GM18508 (cell line): ENCODE results near the gene FTH1.
"Not testable (repeated sequence)": the region's sequence is repeated elsewhere in the genome, so short reads cannot be mapped to it uniquely, and the experiment has no call there.

Experiments
- ATAC-seq: cut with Tn5 transposase; IDR thresholded peaks from one replicate; pipeline ENCODE4 v1.9.1; 2021; ENCODE audit warnings: moderate number of reproducible peaks; ENCODE audit not compliant: insufficient read depth, unreplicated experiment

Gene FTH1

DNA sequence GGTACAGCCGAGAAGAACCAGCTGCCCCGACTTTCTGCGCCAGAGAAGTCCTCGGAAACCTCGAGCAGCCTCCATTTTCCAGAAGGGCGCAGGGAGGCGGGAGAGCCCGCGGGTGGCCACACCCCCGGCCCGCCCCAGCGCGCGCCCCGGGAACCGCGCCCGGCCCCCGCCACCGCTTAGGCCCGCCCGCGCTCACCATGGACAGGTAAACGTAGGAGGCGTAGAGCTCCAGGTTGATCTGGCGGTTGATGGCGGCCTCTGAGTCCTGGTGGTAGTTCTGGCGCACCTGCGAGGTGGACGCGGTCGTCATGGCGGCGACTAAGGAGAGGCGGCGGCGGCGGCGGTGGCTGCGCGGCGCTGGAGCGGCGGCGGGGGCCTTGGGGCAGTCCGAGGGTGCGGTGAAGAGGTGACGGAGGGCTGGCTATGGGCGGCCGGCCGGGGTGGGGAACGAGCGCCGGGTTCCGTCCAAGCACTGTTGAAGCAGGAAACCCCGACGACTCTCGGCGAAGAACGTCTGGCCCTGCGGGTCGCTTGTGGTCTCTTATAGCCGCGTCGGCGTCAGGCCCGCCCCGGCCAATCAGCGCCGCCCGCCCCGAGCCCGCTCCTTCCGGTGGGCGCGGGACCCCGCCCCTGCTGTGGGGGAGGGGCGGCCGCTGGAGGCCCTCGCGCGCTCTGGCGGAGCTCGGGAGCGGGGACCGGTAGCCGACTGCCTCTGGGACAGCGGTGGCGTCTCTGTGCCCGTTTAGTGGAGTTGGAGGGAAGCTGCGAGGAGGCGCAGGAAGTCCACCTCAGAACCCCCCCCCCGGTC lies at the start of gene FTH1:
FTH1 (minus strand) TSS at position 519 of the 808 bp plus-strand sequence; CDS start at position 310, 209 bp downstream.
- ATAC-seq: no peak

DNA sequence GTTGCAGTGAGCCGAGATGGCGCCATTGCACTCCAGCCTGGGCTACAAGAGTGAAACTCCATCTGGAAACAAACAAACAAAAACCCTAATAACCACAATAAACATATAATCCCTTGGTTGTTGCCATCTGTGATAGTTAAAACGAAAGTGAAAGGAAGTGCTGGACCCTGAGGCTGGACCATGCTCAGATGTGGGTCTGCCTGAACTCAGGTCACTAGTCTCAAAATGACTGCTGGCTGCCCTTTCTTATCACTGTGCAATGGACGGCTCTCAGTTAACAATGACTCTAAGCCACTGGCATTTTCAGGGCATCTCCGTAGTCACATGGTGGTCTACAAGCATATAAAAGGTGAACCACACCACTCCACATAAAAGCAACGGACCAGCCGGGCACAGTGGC lies 48.2 kb upstream of the FTH1 start:
- ATAC-seq: no peak

DNA sequence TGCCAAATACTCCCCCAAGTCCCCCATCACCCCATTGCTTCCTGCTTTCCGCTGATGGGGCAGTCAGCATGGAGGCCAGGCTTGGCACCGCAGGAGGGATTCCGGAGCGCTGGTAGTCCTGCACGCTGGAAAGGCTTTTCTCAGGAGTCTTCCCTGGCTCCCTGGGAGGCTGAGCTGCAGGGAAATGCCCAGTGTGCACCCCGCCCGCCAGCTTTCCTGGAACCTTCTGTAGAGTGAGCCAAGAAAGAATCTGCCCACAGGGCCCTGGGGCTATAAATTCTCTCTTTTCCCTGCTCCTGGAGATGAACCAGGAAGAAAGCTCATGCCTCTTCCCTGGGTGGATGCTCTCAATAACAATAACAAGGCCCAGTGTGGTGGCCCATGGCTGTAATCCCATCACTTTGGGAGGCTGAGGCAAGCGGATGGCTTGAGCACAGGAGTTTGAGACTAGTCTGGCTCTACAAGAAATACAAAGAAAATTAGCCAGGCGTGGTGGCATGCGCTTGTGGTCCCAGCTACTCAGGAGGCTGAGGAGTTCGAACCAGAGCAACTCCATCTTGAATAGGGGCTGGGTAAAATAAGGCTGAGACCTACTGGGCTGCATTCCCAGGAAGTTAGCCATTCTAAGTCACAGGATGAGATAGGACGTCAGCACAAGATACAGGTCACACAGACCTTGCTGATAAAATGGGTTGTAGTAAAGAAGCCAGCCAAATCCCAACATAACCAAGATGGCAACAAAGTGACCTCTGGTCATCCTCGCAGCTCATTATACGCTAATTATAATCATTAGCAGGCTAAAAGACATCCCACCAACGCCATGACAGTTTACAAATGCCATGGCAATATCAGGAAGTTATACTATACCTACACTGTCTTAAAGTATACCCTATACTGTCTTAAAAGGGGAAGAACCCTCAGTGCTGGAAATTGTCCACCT lies 46.4 kb upstream of the FTH1 start:
- no peak for ATAC-seq

DNA sequence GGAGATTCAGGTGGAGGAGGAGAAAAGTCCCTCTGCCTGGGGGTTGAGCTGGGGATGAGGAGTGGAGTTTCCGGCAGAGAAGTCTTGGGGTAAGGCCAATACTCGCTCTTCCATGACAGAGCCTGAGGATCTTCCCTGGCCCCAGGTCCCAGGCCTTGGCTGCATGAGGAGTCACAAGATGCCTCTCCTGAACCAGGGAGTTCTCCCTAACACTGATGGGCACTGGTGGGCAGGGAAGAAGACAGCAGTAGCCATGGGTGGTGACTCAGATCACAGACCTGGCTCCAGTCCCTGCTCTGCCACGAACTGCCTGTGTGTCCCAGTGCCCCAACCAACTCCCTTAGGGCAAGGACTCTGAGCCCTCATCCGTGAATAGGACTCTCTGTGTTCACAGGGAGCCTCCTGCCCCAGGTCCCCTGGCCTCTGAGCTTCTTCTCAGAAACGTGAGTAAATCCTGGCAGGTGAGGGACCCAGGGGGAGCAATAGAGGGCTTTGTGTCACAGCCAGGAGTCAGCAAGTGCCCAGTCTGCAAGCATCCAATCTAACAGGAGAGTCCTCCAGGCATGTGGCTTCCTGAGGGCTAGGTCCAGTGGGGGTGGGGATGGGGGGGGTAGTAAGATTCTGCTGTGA lies 45.5 kb upstream of the FTH1 start:
- ATAC-seq: no peak

DNA sequence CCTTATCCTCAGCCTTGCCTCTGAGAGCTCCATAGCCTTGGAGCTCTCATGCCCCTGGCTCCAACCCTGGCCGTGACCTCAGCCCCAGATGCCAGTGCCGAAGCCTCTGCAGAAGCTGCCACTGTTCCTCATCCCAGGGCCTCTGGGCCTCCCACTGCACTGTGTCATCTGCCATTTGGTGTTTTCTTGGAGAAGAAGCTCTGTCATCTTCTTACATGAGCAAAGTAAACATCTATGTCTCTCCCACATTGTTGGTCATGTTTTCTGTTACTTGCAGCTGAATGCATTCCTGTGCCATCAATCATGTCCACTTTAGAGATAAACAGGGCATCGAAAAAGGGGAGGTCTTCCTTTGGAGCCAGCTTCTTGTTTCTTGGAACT lies 45.0 kb upstream of the FTH1 start:
- no peak for ATAC-seq

DNA sequence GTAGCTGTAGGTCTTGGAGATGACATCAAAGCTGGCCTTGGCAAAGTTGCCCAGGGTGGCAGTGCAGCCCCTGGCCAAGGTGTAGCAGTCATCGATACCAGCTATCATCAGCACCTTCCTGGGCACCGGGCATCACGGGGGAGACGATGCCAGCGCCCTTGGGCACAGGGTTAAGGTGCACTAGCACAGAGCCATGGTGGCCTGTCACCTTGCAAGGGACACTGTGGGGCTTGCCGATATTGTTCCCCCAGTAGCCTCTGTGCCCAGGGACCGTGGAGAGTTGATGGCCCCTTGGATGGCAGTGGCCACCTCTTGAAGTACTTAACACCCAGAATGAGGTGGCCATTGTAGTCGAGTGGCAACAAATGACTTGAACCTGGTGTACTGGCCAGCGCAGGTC lies 44.4 kb upstream of the FTH1 start:
- ATAC-seq: no peak

DNA sequence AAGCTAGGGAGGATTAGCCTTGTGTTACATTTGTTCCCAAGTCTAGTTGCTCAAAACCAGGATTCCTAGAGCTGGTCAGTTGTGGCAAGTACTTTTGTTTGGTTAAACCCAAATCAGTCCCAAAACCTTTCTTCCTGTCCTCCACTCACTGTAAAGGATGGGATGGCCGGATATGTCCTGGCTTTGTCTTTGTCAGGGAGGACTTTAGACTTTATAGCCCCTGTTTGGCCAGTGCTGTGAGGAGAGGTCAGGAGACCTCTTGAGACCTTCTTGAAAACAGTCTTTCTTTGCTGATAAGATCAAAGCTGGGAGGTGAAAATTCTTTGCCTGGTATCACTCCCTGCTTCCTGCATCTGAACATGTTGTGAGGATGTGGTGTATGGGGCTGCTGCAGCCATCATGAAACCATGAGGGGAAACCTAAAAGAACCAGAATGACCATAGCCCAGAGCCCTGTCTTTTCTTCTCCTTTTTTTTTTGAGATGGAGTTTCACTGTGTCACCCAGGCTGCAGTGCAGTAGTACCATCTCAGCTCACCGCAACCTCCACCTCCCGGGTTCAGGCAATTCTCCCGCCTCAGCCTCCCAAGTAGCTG lies 43.6 kb upstream of the FTH1 start:
- no peak for ATAC-seq

DNA sequence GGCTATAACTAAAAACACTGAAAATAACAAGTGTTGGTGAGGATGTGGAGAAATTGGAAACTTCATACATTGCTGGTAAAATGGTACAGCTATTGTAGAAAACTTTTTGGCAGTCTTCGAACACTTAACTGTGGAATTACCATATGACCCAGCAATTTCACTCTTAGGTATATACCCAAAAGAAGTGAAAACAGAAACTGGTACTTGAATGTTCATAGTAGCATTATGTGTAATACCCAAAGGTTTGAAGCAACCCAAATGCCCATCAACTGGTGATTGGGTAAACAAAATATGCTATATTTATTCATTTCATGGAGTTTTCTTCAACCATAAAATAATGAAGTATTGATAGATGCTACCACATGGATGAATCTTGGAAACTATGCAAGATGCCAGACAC lies 40.8 kb upstream of the FTH1 start:
- ATAC-seq: no peak

DNA sequence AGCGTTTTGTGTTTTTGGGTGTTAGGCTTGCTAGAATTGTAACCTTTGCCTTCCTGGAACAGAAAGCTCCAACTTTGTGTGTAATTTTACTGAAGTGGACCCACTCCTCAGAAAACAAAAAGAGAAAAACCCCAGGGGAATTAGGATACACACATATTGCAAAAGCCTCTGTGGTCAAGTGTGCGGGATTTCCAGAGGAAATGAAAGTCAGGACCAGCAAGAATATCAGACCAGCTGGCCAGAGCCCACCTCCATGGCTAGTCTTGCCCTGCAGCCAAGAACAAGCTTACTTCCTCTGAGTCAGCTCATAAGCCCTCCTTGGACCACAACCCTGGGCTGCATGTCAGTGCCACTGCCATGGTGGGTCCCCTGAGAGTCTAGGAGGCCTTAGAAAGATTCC lies 37.0 kb upstream of the FTH1 start:
- ATAC-seq: no peak

DNA sequence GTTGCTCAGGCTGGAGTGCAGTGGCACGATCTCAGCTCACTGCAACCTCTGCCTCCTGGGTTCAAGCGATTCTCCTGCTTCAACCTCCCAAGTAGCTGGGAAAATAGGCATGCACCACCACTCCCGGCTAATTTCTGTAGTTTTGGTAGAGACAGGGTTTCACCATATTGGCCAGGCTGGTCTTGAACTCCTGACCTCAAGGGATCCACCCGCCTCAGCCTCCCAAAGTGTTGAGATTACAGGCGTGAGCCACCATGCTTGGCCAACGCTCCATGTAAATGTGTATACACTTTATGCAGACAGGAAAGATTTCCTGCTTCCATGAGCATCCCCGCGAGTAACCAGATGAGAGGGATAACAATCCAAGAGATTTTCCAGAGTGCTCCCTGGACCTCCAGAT lies 34.8 kb upstream of the FTH1 start:
- not testable (repeated sequence) for ATAC-seq

DNA sequence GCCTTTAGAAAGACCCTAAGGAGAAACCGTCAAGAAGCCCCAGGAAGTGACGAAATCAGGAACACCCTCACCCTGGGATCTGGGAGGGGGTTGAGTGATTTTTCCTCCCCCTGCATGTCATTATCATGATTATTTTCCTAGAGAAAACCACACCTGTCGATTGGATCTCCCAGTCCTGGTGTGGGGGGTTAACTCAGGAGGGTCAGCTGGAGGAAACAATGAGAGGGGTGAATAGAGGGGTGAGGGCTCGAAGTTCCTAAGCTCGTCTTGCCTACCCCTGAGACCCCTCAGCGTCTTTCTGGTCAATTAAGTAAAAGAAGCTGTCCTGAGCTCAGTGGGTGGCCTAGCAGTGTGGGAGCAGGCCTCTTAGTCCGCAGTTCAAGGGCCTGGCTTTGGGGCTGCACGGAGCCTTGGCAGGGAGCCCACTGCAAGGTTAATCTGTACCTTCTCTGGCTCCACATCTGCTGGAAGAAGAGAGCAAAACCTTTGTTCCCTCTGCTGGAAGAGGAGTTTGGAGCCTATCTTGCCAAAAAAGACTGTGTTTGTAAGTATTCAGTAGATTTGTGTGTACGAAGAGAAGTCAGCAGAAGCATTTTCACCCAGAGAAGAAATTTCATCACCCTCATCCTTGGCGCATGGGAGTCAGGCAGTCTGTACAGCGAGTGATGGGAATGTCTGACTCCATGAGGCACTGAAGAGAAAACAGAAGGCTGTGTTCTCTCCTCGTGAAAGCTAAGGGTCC lies 34.2 kb upstream of the FTH1 start:
- ATAC-seq: no peak

DNA sequence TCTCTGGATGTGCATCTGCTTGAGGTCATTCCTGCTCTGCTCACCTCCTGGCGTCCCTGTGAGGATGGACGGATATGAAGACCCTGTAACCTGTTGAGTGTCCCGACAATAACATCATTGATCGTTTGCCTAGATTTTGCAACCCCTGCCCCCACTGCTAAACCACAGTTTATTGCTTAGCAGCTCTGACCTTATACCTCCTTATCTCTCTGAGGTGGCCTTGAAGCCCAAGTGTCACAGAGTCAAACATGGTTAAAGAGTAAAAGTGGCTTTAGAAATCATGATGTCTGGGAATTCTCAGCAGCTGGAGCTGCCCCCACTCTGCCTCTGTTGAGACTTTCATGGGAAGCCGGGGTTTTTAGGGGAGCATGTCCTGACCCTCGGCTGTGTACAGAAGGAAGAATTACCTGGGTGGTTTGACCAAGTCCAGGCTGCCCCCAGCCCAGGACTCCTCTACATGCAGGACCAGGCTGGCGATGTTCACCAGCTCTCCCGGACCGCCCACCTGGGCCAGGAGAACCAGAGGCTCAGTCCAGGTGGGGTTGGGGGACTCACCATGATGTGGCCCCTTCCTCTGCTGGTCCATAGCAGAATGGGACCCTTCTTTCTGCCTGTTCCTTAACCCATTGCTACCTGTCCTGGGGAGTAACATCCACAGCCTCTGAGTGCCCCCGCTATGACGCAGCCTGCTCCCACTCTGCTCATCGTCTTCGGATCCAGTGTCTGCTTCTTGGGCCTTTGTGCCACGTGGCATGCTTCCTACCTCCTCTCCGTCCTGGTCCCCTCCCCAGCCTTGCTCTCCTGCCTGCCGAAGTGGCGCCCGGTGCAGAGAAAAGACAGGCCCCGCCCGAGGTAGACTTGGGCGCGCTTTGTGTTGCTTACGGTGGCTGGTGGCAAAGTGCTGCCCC lies 33.4 kb upstream of the FTH1 start:
- ATAC-seq: no peak

DNA sequence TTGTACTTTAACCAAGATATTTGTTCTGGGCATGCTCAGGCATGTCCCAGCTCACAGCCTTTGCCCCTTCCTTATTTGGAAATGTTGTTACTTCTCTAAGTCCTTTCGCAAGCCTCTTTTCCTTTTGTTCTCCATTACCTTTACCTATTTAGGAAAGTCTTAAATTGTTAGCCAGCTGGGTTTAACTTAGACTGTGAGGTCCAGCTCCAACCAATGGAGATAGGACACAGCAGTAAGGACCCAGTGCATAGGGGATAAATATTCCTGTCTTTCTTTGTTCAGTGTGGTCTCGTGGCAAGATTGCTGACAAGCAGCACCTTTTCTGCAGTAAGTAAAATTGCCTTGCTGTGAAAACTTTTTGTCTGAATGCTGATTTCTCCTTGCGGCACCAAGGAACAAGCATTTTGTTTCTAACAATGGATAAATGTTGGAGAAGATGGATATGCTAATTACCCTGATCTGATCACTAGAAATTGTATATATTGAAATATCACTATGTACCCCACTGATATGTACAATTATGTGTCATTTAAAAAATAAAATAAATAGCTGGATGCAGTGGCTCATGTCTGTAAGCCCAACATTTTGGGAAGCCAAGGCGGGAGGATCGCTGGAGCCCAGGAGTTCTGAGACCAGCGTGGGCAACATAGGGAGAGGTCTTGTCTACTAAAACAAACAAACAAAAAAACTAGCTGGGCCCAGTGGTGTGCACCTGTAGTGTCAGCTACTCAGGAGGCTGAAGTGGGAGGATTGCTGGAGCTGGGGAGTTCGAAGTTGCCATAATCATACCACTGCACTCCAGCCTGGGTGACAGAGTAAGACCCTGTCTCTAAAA lies 31.9 kb upstream of the FTH1 start:
- ATAC-seq: no peak

DNA sequence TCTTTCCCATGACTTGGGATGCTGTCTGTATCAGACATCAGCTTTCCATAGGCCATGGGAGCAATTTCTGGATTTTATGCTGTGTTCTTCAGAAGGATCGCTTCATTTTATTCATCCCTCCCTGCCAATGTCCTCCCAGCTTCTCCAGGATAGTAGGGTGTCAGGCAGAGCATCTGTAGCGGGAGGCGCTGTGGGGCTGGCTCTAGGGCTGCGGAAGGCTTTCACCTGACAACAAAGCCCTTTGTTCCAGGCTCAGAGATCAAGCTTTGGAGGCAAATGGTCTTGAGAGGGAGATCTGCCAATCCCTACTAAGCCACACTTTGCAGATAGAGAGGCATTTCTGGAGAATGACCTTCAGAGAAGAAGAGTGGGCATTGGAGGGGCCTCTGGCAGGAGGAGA lies 29.5 kb upstream of the FTH1 start:
- no peak for ATAC-seq

DNA sequence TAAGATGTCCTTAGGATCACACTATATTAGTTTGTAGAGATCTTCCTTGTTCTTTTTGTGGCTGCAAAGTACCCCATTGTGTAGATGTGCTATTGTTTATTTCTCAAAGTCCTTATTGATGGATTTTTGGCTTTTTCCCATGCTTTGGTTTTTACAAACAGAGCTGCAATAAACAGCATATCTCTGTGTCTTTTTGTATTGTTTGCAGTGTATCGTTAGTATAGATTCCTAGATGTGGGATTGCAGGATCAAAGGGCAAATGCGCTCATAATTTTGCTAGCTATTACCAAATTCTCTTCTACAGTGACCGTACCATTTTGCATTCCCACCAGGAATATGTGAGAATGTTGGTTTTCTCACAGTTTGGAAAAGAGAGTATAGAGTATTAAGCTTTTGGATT lies 27.5 kb upstream of the FTH1 start:
- ATAC-seq: no peak

DNA sequence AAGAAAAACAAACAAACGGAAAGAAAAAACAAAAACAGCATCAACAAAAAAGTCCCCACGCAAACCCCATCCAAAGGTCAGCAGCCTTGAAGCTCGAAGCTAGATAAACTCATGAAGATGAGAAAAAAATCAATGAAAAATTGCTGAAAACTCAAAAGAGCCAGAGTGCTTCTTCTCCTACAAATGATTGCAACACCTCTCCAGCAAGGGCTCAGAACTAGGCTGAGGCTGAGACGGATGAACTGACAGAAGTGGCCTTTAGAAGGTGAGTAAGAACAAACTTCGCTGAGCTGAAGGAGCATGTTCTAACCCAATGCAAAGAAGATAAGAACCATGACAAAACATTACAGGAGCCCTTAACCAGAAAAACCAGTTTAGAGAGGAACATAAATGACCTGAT lies 18.4 kb upstream of the FTH1 start:
- ATAC-seq: no peak

DNA sequence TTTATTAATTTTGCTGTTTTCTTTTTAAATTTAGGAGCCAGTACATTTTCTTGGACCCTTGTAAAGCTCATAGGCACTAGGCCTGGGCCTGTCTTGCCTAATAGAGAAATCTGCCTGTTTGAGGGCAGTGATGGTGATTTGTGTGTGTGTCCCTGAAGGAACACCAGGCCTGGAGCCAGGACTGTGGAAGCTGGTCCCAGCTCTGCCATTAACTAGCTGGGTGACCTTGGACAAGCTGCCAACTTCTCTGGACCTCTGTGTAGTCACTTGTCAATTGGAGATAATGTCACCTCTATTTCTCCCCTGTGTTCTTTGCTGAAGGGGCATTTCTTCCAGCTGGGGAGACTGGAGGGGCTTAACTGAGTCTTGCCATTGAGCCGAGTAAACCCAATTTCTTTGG lies 16.0 kb upstream of the FTH1 start:
- ATAC-seq: no peak
